Suprapubic skin (tissue), 4 donors: ENCODE results near the gene KDM2B. TPM values are rescaled to one million over a fixed set of nuclear protein-coding genes. Genes with fewer than 3 reads are reported as not detected.

ENCODE experiments used
- DNase-seq, 2 donors: peaks; one replicate each; pipeline ENCODE4 v3.0.0-alpha.2; 2019; ENCODE audit warnings: low spot score in 2 of 2
- H3K27ac ChIP-seq: fragments of 200-600 bp; sonication (generic); one replicate; pipeline ENCODE4 v1.5.1; 2019
- H3K27me3 ChIP-seq: fragments of 200-600 bp; sonication (generic); one replicate; pipeline ENCODE4 v1.5.1; 2019
- H3K36me3 ChIP-seq: fragments of 200-600 bp; sonication (generic); one replicate; pipeline ENCODE4 v1.5.1; 2019
- H3K4me1 ChIP-seq: fragments of 200-600 bp; sonication (generic); one replicate; pipeline ENCODE4 v1.5.1; 2019
- H3K4me3 ChIP-seq: fragments of 200-600 bp; sonication (generic); one replicate; pipeline ENCODE4 v1.5.1; 2019; ENCODE audit warnings: mild to moderate bottlenecking
- H3K9me3 ChIP-seq: fragments of 200-600 bp; sonication (generic); one replicate; pipeline ENCODE4 v1.5.1; 2019
- EP300 ChIP-seq: sonication (generic); formaldehyde crosslinking; IDR thresholded peaks from one replicate; pipeline ENCODE4 v1.6.1; 2017; ENCODE audit warnings: antibody characterized with exemption
- POLR2A ChIP-seq, 2 donors: fragments of 450-650 bp; IDR thresholded peaks; one replicate each; pipeline ENCODE4 v1.6.1; 2017; ENCODE audit warnings: antibody characterized with exemption in 2 of 2, mild to moderate bottlenecking in 2 of 2, moderate library complexity in 2 of 2
- POLR2AphosphoS5 ChIP-seq, 3 donors: sonication (generic); formaldehyde crosslinking; IDR thresholded peaks; one replicate each; pipeline ENCODE4 v1.6.1; 2017; ENCODE audit warnings: antibody characterized with exemption in 3 of 3
- WGBS: methylation state at CpG from one replicate; pipeline ENCODE4 v1.1.5; 2018; 5-methylcytosine and 5-hydroxymethylcytosine counted together
- total RNA-seq, 4 donors: library from RNA; depleted of rRNA; stranded (reverse); fragments of >200 nt; gene quantifications; one replicate each; pipeline ENCODE4 v1.1.0, GENCODE V29; 2016
- TF ChIP-seq, protein P1 (sequence below), 2 donors: fragments of 200-600 bp in 1 of 2; fragments of 450-650 bp in 1 of 2; sonication (generic) in 1 of 2; IDR thresholded peaks; one replicate each; pipeline ENCODE4 v1.5.1; 2016 to 2019; ENCODE audit warnings: antibody characterized with exemption in 2 of 2, mild to moderate bottlenecking in 1 of 2, moderate library complexity in 1 of 2

Gene KDM2B
- total RNA-seq, 4 donors from 2014 or later: 47.8 to 53.7 (median 50.4) TPM

DNA sequence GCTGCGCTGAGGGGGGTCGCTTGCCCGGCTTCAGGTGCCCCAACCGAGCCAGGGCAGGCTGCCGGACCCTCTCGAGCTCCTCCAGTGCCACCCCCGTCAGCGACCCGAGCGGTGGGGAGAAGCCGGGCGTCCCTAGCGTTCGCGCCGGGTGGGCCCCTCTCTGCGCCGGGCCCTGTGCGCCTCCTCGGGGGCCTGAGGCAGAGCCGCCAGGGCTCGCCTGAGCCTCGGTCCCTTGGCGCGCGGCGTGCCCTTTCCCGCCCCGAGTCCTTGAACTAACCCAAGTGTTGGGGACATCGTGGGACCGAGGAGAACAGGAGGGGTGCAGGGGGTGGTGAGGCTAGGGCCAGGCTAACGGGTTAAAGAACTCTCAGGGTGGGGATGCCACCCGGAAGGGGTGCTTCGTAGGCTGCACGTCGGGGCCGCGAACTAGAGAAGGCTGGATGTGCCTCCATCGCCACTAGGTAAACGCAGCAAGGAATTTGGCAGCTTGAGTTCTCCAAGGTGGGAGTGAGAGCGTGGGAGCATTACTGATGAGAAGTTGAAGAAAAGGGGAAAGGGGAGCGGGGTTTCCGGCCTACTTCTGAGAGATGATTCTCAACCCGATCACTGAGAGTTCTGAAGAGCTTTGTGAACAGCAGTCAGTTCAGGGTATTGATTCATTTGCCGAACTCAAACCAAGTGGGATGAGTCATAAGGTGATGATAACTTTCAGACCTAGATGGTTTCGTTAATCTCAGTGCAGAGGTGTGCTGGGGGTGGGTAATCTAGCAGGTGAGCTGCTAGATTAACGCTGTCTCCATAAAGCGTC is 180.3 kb downstream of the KDM2B start:
- H3K36me3 ChIP-seq: peaks cover 11% of the 10 kb centered on the region
- peak overlapping the region; percentile 85 for H3K27ac ChIP-seq
- TF ChIP-seq EP300 (no peak), POLR2AphosphoS5 (IDR thresholded peaks at IDR 0.05) (no peak), POLR2A (IDR thresholded peaks at IDR 0.05) (no peak)
- TF ChIP-seq, protein P1, sequence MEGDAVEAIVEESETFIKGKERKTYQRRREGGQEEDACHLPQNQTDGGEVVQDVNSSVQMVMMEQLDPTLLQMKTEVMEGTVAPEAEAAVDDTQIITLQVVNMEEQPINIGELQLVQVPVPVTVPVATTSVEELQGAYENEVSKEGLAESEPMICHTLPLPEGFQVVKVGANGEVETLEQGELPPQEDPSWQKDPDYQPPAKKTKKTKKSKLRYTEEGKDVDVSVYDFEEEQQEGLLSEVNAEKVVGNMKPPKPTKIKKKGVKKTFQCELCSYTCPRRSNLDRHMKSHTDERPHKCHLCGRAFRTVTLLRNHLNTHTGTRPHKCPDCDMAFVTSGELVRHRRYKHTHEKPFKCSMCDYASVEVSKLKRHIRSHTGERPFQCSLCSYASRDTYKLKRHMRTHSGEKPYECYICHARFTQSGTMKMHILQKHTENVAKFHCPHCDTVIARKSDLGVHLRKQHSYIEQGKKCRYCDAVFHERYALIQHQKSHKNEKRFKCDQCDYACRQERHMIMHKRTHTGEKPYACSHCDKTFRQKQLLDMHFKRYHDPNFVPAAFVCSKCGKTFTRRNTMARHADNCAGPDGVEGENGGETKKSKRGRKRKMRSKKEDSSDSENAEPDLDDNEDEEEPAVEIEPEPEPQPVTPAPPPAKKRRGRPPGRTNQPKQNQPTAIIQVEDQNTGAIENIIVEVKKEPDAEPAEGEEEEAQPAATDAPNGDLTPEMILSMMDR (IDR thresholded peaks at IDR 0.05): no peak
- H3K4me1 ChIP-seq: peaks cover 24% of the 10 kb centered on the region
- DNase-seq: peak; percentile 70 to 80
- no peaks in the 10 kb centered on the region for H3K27me3 ChIP-seq
- under 1% methylated on average over 33 of the region's 48 CpGs for WGBS
- H3K9me3 ChIP-seq: no peaks in the 10 kb centered on the region
- H3K4me3 ChIP-seq: peak overlapping the region; percentile 82

DNA sequence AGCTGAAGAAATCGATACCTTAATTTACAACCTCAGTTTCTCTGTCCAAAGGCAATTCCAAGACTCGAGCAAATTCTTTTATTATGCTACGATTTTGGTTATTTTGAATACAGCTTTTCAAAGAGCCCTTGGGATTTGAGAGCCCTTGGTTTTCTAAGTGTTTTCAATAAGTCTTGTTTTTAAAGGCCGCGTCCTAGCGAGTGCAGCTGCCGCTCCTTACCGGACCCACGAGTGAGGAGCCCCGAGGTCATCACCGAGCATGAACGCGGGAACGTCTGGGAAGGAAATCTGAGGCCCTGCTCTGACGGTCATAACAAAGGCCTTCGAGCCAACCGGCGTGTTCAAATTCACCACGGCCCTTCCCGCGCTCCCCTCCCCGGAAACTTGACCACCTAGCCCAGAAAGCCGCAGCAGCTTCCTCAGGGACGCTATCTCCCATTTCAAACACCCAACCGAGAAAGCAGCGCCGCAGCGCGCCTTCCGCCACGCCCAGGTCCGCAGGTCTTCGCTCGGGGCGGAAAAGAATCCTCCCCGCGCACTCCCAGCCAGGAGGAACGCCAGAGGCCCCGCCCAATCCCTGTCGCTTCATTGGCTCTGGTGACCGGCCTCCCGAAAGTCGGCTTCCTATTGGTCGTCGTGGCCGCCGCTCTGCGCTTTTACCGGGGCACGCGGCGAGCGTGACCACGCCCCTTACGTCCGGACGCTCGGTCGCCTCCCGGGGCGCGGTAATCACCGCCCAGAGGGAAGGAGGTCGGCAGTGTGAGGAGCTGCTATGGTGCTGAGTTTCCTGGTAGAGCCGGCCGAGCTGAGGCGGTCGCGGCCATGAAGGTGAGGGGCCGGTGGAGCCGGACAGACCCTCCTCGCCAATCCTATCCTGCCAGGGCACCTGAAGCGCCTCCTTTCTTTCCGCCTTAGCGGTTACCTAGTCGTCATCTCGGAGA is 181.2 kb downstream of the KDM2B start, which contains the start of gene RNF34:
TSS of gene RNF34 (plus strand) at position 728 of the 941 bp plus-strand sequence. CDS start at position 823, 95 bp downstream.
- DNase-seq: peak; percentile 99
- TF ChIP-seq, protein P1 (IDR thresholded peaks at IDR 0.05): no peak
- peak; percentile 57 to 83 for TF ChIP-seq POLR2A (IDR thresholded peaks at IDR 0.05)
- peak; percentile 62 to 69 (median 67) for TF ChIP-seq POLR2AphosphoS5 (IDR thresholded peaks at IDR 0.05)
- Histone ChIP-seq H3K27me3 (no peaks in the 10 kb centered on the region), H3K36me3 (peaks cover 2% of the 10 kb centered on the region), H3K27ac (peak within 1 kb of the TSS; percentile 85), H3K9me3 (no peaks in the 10 kb centered on the region), H3K4me3 (peak within 1 kb of the TSS; percentile 82), H3K4me1 (peaks cover 24% of the 10 kb centered on the region)
- under 1% methylated on average over 55 of the region's 77 CpGs for WGBS

GRCh38 chr12:121398355-121398754 is 182.5 kb downstream of the KDM2B start:
- H3K4me3 ChIP-seq: no peak overlapping the region
- H3K9me3 ChIP-seq: no peaks in the 10 kb centered on the region
- TF ChIP-seq POLR2AphosphoS5 (IDR thresholded peaks at IDR 0.05) (no peak), POLR2A (IDR thresholded peaks at IDR 0.05) (no peak), EP300 (no peak)
- TF ChIP-seq, protein P1 (IDR thresholded peaks at IDR 0.05): no peak
- no peak for DNase-seq
- no peaks in the 10 kb centered on the region for H3K27me3 ChIP-seq
- H3K4me1 ChIP-seq: peaks cover 24% of the 10 kb centered on the region
- no peaks in the 10 kb centered on the region for H3K36me3 ChIP-seq
- no peak overlapping the region for H3K27ac ChIP-seq
- WGBS: 99% methylated on average over 5 of the region's 5 CpGs

GRCh38 chr12:121397521-121397920 is 183.3 kb downstream of the KDM2B start:
- WGBS: 97% methylated on average over 14 of the region's 14 CpGs
- DNase-seq: no peak
- H3K4me3 ChIP-seq: no peak overlapping the region

More at GRCh38 chr12:121397521-121397920, 183.3 kb downstream of the KDM2B start:
- H3K36me3 ChIP-seq: no peaks in the 10 kb centered on the region
- H3K4me1 ChIP-seq: peaks cover 24% of the 10 kb centered on the region
- no peak overlapping the region for H3K27ac ChIP-seq
- no peaks in the 10 kb centered on the region for H3K9me3 ChIP-seq
- no peak for TF ChIP-seq POLR2AphosphoS5 (IDR thresholded peaks at IDR 0.05)
- TF ChIP-seq, protein P1 (IDR thresholded peaks at IDR 0.05): no peak
- TF ChIP-seq EP300: no peak
- no peak for TF ChIP-seq POLR2A (IDR thresholded peaks at IDR 0.05)
- no peaks in the 10 kb centered on the region for H3K27me3 ChIP-seq
